Coronary artery (tissue), 2 donors: ENCODE measurements around the gene HERPUD2.
A peak's percentile ranks its signal among the peaks of the same experiment; 100 is the strongest.

Experiments
- DNase-seq: peaks from one replicate; pipeline ENCODE4 v3.0.0-alpha.2; 2017; ENCODE audit warnings: low spot score
- H3K27ac ChIP-seq, 2 donors: fragments of 200-600 bp; sonication (generic); one replicate each; pipeline ENCODE4 v1.5.1; 2016 to 2019
- H3K4me3 ChIP-seq: fragments of 200-600 bp; sonication (generic); 2 replicates; pipeline ENCODE4 v1.5.1; 2016; ENCODE audit warnings: mild to moderate bottlenecking, moderate library complexity
- CTCF ChIP-seq: fragments of 200-600 bp; sonication (generic); IDR thresholded peaks from one replicate; pipeline ENCODE4 v1.5.1; 2019; ENCODE audit warnings: antibody characterized with exemption

The HERPUD2 gene

GRCh38 chr7:35716038-35716803 is 21.3 kb upstream of the HERPUD2 start:
- Histone ChIP-seq H3K4me3 (peak overlapping the region; percentile 54), H3K27ac (peak overlapping the region; percentile 74)
- peak; percentile 80 for DNase-seq
- no peak for TF ChIP-seq CTCF

DNA sequence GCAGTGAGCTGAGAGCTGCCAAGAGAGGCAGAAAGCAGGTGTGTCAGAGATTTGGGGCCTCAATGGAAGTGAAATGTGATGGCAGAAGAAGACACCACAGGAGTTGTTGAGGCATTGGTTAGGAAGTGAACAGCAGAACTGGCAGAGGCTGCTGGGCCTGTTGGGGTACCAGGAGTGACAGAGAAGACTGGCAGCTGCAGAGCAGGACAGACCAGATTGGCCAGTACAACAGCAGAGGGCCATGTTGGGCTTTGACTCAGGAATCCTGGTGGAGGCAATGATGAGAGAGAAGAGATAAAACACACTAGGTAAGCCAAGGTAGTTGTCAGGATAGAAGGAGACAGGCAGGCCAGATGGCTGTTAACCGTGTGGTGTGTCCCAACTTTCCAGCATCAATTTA is 19.9 kb upstream of the HERPUD2 start:
- no peak for TF ChIP-seq CTCF
- no peak for DNase-seq
- Histone ChIP-seq H3K27ac (no peak overlapping the region), H3K4me3 (no peak overlapping the region)

- no peak overlapping the region for H3K4me3 ChIP-seq
- peak overlapping the region in 1 of 2 donors; percentile 5 for H3K27ac ChIP-seq
- no peak for TF ChIP-seq CTCF
Measured at GRCh38 chr7:35714407-35714806, 19.5 kb upstream of the HERPUD2 start.

GRCh38 chr7:35712563-35713226 is 17.8 kb upstream of the HERPUD2 start:
- Histone ChIP-seq H3K4me3 (no peak overlapping the region), H3K27ac (no peak overlapping the region)
- TF ChIP-seq CTCF: no peak
- DNase-seq: no peak

More at GRCh38 chr7:35714407-35714806, 19.5 kb upstream of the HERPUD2 start:
- no peak for DNase-seq

DNA sequence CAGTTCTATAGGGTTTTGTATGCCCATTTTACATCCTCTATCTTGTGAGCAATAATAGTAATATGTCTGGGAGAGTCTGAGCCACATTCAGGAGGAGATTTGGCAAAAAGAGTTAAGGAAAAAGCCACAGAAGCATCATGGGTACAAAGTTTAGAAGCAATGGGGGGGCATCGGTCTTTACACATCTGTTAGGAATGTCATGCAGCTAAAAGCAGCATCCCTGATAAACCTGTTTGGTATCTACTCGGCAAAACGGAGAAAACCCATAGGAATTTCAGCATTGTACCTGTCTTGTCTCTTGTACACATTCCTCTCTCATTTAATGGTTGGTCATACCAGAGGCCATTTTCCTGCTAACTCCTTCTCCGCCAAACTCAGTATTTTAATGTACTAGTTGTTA is 12.5 kb upstream of the HERPUD2 start:
- TF ChIP-seq CTCF: no peak
- no peak overlapping the region for H3K4me3 ChIP-seq
- no peak overlapping the region for H3K27ac ChIP-seq
- DNase-seq: no peak

DNA sequence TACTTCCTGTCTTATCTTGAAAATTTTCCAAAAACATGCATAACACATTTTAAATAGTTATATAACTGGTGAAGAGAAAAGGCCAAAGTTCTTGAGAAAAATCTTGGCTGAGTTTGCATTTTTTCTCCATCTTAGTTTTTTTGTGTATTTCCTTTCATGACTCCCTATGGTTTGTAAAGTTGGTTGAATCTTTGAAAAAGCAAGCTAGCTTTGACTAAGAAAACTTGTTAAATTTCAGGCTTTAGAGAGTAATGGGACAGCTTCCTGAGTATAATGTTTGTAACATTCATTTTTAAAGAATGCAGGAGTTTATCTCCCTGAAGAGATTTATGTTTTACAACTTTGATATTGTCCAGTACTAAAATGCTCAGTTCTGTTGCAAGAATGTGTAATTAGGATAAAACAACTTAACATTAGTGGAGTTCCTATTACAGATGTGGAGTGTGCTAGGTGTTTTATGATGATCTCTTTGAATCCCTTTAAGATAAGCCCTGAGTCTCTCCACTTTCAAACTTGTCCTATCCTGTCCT is 11.1 kb upstream of the HERPUD2 start:
- no peak for TF ChIP-seq CTCF
- H3K4me3 ChIP-seq: no peak overlapping the region
- DNase-seq: no peak
- no peak overlapping the region for H3K27ac ChIP-seq
